COLO668 (cell line): Measurements from ENCODE around the gene LSR.
"Not testable (repeated sequence)": the region's sequence is repeated elsewhere in the genome, so short reads cannot be mapped to it uniquely, and the experiment has no call there.

ENCODE experiments used
- DNase-seq: peaks from one replicate; lab custom pipeline; 2025; ENCODE audit not compliant: unreplicated experiment; lab: John Stamatoyannopoulos, UW

LSR gene

DNA sequence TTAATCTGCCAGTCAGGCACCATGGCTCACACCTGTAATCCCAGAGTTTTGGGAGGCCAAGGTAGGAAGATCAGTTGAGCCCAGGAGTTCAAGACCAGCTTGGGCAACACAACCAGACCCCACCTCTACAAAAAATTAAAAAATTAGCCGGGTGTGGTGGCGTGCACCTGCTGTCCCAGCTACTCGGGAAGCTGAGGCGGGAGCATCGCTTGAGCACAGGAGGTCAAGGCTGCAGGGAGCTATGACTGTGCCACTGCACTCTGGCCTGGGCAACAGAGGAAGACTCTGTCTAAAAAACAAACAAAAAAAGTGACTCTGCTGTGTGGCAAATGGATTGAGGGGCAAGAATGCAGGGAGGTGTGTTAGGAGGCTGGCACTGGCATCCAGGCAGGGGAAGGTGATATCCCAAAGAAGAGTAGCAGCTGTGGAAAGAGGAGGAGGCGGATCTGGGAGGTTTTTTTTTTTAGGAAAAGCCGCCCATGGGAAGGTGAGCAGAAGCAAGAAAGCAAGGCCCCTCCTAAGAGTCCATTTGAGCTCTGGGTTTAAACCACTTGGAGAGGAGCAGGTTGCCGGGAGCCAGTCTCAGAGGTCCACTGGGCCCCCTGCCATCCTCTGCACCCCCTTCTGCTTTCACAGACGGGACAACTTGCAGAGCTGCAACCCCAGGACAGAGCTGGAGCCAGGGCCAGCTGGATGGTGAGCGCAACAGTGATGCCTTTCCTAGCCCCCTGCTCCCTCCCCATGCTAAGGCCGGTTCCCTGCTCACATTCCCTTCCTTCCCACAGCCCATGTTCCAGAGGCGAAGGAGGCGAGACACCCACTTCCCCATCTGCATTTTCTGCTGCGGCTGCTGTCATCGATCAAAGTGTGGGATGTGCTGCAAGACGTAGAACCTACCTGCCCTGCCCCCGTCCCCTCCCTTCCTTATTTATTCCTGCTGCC, 35.6 kb downstream of the LSR start:
- DNase-seq = no peak

DNA sequence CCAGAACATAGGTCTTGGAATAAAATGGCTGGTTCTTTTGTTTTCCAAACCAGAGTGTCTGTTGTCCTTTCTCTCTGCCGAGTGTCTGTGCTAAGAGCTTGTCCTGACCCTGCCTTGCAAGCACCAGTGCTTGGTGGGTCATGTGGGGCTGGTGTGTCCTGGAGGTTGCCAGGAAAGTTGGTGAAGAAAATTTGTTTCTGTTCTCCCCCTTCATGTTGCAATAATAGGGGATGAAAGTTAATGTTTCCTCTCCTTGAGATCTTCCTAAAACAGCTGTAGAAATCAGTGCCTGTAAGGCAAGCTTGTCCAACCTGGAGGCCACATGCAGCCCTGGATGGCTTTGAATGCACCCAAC, 36.3 kb downstream of the LSR start:
- DNase-seq = no peak

DNA sequence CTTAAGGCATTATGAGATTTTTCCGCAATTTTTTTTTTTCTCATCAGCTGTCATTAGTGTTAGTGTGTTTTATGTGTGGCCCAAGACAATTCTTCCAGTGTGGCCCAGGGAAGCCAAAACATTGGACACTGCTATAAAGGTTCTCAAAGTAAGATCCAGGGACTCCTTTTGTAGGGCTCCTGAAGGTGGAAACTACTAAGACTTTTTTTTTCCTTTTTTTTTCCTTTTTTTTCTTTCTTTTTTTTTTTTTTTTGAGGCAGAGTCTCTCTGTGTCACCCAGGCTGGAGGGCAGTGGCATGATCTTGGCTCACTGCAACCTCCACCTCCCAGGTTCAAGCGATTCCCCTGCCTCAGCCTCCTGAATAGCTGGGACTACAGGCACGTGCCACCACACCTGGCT, 36.7 kb downstream of the LSR start:
- not testable (repeated sequence) for DNase-seq

- DNase-seq = not testable (repeated sequence)
These were observed 37.3 kb downstream of the LSR start for GRCh38 chr19:35286101-35286500.

DNA sequence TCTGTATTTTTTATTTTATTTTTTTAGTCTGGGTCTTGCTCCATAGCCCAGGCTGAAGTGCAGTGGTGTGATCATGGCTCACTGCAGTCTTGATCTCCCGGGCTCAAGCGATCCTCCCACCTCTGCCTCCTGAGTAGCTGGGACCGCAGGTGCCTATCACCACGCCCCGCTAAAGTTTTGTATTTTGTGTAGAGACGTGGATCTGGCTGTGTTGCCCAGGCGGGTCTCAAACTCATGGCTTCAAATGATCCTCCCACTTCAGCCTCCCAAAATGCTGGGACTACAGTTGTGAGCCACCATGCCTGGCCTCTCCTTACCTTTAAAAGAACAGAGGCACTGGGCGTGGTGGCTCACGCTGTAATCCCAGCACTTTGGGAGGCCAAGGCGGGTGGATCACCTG, 38.9 kb downstream of the LSR start:
- DNase-seq = no peak

- DNase-seq = no peak
These were observed 39.5 kb downstream of the LSR start for GRCh38 chr19:35288331-35288730.

GRCh38 chr19:35288906-35289305, 40.1 kb downstream of the LSR start:
- no peak for DNase-seq

- DNase-seq = no peak
These were observed 41.8 kb downstream of the LSR start for GRCh38 chr19:35290381-35291127.

DNA sequence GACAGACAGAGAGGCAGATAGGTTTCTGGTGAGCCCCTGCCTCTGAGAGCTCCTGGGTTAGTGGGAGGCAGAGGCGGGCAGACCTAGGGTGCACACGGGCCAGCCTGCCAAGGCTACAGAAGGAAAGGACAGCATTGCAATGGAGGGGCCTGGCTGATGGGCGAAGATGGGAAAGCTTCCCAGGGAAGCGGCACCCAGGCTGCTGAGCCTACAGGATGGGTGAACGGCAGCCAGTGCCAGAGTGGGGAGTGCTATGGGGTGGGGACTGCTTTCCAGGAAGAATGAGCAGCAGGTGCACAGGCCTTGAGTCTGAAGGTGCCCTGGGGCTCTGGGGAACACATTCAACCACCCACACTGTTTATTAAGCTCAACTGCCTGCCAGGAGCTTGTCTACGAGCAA, 42.5 kb downstream of the LSR start:
- peak; percentile 63 for DNase-seq

DNA sequence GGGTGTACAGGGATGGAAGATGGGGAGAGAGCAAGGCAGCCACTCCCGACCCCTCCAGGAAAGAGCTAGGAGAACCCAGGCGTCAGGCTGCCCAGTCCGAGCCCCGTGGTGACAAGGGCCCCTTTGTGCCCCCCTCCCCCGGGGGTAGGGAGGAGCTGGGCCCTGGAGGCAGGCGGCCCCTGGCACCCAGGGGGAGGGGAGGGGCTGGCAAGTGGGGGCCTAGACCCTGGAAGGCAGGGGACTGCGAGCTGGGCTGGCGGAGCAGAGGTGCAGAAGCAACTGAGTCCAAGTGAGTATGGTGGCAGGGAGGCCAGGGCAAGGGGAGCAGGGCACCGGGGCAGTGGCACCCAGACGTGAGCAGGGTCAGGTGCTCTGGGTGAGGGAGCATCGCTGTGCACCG, 43.1 kb downstream of the LSR start, which contains the start of gene MAG:
TSS of gene MAG (plus strand) at position 246 of the 400 bp plus-strand sequence. CDS start 3,248 bp downstream, outside the sequence.
- no peak for DNase-seq

DNA sequence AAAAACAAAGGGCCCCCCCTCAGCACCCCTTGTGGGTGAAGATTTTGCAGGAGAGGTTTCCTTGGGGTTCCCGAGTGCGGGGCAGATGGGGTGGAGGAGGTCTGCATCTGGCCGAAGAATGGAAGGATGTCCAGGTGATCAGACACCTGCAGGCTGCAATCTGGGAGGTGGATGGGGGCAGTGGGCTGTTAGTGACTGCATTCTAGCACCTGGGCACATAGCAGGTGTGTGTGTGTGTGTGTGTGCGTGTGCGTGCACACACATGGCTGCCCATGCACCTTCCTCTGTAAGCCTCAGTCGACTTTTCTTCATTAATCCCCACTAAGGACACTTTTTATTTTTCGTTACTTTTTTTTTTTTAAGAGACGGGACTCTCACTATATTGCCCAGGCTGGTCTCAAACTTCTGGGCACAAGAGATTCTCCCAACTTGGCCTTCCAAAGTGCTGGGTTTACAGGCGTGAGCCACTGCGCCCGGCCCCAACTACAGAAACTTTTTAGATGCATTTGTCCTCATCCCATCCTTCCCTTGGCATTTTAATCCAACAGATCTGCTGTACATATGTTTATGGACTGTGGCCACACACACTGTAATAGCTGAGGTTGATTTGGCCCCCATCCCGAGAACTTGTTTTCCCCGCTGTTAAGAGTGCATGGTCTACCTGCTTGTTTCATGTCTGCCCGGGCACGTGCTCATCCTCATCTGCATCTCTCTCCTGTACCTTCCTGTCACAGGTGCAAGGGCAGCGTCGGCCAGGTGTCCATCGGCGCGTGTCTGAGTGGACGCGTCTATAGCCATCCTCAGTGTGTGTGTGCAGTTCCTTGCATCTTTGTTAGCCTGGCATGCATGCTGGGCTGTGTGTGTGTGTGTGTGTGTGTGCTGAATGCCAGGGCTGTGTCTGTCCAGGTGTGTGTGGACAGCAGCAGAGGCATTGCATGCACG, 43.9 kb downstream of the LSR start:
- DNase-seq = peak; percentile 53

- no peak for DNase-seq
These were observed 44.5 kb downstream of the LSR start for GRCh38 chr19:35293363-35293739.

GRCh38 chr19:35293808-35294207, 45.0 kb downstream of the LSR start:
- no peak for DNase-seq

- DNase-seq = no peak
These were observed 45.5 kb downstream of the LSR start for GRCh38 chr19:35294328-35294727.

DNA sequence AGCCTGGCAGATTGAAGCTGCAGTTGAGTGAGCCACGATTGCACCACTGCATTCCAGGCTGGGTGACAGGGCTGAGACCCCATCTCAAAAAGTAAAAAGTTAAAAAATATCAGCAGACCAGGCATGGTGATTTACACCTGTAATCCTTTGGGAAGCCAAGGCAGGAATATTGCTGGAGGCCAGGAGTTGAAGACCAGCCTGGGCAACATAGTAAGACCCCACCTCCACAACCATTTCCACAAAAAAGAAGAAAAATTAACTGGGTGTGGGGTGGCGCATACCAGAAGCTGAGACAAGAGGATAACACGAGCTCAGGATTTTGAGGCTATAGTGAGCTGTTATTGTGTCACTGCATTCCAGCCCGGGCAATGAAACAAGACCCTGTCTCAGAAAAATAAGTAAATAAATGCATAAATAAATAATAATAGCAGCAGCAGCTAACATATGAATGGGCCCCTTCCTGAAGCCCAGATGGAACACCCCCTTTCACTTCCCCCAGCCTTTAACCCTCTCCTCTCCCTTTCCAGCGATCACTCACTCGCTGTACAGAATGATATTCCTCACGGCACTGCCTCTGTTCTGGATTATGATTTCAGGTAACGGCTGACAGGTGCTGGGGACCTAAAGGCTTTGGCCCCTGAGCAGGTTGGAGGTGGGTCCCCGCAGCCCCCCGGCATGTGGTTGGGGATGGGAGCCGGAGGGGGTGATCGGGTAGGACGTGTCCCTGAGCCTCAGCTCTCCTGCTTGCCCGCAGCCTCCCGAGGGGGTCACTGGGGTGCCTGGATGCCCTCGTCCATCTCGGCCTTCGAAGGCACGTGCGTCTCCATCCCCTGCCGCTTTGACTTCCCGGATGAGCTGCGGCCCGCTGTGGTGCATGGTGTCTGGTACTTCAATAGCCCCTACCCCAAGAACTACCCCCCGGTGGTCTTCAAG, 46.3 kb downstream of the LSR start:
- no peak for DNase-seq

DNA sequence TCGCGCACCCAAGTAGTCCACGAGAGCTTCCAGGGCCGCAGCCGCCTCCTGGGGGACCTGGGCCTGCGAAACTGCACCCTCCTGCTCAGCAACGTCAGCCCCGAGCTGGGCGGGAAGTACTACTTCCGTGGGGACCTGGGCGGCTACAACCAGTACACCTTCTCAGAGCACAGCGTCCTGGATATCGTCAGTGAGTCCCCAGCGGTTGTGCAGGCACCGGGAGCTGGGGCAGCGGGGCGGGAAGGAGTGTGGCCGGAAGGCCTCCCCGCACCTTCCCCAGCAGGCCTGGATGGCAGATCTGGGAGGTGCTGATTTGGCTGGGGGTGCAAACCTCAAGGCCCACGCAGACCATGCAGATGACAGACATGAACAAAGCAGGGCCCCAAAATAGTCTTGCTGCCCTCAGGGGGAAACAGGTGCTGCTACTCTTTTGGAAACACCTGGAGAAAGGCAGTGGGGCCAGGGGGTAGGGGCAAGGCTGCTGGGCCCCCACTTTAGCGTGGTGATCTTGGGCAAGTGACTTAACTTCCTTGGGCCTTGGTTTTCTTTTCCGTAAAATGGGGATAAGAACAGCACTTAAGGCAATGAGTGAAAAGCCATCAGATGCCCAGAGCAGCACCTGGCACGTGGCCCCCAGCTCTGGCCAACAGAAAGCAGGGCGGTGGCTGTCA, 47.1 kb downstream of the LSR start:
- peak; percentile 15 for DNase-seq

DNA sequence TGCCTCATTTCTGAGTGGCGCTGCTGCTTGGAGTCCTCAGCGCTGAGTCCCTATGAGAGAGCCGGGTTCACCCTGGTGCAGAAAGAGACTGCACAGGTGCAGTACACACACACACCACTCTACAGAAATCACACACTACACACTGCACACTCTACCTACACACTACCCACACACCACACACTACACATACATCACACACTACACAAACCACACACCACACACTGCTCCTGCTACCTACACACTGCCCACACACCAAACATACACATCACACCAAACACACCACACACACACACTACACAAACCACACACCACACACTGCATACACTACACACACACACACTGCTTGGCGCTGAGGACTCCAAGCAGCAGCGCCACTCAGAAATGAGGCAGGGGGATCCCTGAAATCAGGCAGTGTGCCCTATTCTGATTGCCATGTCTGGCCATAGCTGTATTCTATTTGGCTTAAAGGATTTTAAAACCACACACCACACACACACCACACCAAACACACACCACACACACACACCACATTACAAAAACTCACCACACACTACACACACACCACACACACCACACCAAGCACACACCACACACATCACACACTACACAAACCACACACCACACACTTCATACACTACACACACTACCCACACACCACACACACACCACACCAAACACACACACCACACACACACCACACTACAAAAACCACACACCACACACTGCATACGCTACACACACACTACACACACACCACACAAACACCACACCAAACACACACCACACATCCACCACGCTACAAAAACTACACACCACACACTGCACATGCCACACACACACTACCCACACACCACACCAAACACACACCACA, 48.1 kb downstream of the LSR start:
- DNase-seq = no peak

DNA sequence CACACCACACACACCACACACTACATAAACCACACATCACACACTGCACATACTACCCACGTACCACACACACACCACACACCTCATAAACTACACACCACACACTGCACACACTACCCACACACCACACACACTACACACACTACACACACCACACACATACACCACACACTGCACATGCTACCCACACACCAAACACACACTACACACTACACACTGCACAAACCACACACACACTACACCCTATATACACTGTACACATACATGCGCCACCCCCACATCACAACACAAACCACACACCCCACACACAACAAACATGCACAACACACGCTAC, 48.7 kb downstream of the LSR start:
- no peak for DNase-seq

DNA sequence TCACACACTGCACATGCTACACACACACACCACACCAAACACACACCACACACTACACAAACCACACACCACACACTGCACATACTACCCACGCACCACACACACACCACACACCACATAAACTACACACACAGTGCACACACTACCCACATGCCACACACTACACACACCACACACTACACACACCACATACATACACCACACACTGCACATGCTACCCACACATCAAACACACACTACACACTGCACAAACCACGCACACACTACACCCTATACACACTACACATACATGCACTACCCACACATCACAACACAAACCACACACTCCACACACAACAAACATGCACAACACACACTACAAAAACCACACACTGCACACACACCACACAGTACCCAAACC, 49.1 kb downstream of the LSR start:
- DNase-seq = no peak
